ENCODE results near the gene DLG1.
A peak's percentile ranks its signal among the peaks of the same experiment; 100 is the strongest.

DLG1 gene

DNA sequence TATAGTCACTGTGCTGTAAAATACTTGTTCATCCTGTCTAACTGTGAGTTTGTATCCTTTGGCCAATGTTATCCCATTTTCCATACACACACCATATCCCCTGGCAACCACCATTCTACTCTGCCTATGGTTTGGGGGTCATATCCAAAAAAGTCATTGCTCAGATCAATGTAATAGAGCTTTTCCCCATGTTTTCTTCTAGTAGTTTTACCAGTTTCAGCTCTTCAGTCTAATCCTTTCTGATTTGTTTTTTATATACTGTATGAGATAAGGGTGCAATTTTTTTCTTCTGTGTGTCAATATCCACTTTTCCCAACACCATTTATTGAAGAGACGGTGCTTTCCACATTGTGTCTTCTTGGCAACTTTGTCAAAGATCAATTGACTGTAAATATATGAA is 14.0 kb upstream of the DLG1 start:
- no peak for DNase-seq

GRCh38 chr3:197311591-197311990 is 13.2 kb upstream of the DLG1 start:
- DNase-seq, result no peak

- no peak for DNase-seq
Measured at GRCh38 chr3:197309528-197310361, 11.3 kb upstream of the DLG1 start.

- DNase-seq, result no peak
Measured at GRCh38 chr3:197308591-197308990, 10.2 kb upstream of the DLG1 start.

DNA sequence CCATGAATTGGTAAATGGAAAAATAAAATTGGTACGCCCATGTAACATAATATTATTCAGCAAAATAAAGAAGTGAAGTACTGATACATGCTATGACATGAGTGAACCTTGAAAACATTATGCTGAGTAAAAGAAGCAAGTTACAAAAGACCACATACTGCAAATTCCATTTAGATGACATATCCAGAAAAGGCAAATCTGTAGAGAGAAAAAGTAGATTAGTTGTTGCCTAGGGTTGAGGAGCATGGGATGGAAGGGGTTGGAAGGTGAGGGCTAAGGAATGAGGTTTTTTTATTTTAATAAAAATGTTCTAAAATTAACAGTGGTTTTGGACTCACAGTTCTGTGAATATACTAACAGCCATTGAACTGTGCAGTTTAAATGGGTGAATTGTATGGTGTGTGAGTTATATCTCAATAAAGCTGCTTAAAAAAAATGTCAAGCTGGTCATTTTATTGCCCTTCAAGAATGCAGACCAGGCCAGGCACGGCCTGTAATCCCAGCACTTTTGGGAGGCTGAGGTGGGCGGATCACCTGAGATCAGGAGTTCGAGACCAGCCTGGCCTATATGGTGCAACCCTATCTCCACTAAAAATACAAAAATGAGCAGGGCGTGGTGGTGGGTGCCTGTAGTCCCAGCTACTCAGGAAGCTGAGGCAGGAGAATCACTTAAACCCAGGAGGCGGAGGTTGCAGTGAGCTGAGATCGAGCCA is 8.1 kb upstream of the DLG1 start:
- no peak for DNase-seq

- no peak for DNase-seq
Measured at GRCh38 chr3:197305854-197306253, 7.4 kb upstream of the DLG1 start.

DNA sequence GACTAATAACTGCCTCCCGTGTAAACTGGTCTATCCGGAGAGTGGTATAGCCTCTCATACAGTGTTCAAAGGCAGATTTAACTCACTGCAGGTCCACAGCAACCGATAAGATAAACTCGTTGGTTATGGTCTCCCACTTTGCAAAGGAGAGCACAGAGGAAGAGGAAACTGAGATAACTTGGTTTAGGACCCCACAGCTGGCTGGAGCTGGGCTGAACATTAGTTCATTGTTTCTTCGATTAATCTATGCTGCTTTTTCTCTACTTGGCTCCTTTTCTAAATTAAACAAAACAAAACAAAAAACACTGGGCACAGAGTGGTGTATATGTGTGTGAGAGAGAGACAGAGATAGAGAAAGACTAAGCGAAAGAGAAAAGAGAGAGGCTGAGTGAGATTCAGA is 5.0 kb upstream of the DLG1 start:
- DNase-seq, result no peak

DNA sequence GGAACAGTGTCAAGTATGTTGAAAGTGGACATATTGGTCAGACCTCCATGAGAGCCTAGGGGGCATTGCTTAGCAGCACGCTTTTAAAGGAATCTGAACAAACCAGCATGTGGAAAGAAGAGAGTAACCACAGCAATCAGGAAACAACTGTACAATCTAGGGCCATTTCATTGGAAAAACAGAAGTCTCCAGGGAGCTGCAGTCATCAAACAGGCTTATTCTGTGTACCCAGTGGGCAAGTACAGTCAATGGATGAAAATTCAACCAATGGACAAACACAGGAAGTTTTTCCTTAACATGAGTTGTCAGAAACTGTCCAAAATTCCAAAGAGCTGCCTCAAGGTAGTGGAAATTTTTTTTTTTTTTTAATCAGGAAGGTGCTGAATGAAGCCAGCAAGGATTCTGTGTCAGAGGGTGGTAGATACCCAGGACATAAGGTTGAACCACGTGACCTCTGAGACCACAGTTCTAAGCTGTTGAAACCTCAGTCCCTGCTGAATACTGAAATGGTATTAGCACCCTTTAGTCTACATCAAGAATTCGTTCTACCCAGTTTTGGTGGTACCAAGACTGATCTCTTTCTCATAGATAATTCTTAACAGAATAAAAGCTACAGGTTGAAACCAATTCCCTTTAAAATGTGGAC is 4.4 kb upstream of the DLG1 start:
- no peak for DNase-seq

DNA sequence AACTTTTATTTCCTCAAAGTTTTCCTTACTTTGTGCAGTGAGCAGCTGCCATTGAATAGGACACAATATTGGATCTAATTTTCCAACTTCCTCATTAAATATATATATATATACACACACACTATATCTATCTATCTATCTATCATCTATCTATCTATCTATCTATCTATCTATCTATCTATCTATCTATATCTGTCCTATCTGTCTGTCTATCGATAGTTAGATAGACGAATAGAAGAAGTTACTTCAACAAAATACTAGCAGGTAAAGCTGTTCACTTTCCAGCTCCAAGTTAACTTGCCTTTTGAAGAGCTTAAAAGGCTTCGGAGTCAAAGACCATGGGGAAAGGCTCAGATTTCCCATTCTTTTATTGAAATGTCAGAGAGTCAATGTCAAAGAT is 3.6 kb upstream of the DLG1 start:
- DNase-seq, result no peak

DNA sequence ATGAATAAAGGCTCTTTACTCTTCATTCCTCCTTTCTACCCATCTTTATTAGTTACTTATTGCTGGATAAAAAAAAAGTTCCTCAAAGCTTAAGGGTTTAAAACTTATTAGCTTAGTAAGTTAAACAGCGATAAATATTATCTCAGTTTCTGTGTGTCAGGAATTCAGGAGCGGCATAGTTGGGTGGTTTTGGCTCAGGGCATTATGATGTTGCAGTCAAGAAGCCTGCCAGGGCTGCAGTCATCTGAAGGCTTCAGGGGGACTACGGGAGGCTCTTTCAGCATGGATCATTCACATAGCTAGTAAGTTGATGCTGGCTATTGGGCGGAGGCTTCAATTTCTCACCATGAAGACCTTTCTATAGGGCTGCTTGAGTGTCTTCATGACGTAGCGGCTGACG is 1.9 kb upstream of the DLG1 start:
- no peak for DNase-seq

GRCh38 chr3:197298945-197299854 is 788 bp upstream of the DLG1 start:
- peak; percentile 54 for DNase-seq

- DNase-seq, result peak; percentile 93
Measured at GRCh38 chr3:197297476-197298340, 704 bp downstream of the DLG1 start.

- no peak for DNase-seq
Measured at GRCh38 chr3:197297002-197297401, 1.4 kb downstream of the DLG1 start.

- DNase-seq, result no peak
Measured at GRCh38 chr3:197296545-197296944, 1.9 kb downstream of the DLG1 start.

DNA sequence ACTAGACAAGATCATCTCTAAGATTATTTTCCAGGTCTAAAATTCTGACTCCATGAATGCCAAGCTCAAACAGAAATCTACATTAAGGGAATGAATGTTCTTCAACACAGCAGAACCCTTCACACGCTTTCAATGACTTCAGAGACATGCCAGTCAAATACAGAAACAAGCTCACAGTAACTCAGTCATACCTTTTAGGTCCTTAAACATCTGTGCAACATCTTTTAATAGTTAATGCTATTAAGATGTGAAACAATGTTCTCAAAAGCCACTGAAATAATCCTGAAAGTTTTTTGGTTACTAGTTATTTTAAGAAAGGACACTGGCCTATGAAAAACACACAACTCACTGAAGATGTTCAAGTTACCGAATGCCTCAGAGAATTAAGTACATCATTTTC is 2.5 kb downstream of the DLG1 start:
- DNase-seq, result no peak

DNA sequence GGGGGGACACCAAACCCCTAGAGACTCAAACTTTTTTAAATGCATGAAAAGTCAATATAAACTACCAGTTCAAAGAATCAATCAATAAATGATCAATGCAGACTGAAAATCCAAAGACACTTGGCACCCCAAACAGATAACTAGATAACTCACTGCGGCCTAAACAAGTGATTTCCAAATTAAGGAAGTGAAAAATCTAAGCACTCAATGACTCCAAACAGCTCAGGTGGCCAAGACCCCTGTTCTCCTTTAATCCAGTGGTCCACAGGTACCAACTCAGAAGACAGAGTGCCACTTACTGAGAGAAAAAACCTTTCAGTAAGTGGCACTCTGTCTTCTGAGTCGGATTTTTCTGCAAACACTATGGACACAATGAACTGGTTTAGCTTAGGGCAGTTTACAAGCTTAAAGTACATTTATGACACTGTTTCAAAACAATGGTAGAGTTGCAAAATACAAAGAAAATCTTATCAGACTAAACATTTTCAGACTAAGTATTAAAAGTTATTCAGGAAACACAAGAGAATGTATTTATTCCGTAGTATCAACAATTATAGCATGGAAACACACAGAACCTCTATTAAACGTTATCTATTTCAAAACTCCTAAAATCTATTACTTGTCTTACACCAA is 4.7 kb downstream of the DLG1 start:
- DNase-seq, result no peak

DNA sequence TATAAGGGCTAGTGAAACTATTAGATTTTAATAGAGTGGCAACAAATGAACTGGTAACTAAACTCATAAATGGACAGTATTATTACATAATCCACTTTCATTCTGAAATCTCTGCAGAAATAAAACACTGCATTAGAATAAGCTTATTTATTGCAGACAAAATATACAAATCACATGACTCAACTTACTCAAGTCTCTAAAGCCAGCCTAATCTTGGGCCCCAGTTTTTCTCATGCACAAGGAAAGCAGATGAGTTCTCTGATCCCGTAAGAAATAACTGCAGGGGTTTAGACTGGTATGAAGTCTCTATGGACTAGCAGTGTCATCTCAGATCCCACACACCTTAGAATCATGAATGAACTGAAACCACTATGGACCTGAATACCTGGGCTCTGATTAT is 5.8 kb downstream of the DLG1 start:
- DNase-seq, result no peak

DNA sequence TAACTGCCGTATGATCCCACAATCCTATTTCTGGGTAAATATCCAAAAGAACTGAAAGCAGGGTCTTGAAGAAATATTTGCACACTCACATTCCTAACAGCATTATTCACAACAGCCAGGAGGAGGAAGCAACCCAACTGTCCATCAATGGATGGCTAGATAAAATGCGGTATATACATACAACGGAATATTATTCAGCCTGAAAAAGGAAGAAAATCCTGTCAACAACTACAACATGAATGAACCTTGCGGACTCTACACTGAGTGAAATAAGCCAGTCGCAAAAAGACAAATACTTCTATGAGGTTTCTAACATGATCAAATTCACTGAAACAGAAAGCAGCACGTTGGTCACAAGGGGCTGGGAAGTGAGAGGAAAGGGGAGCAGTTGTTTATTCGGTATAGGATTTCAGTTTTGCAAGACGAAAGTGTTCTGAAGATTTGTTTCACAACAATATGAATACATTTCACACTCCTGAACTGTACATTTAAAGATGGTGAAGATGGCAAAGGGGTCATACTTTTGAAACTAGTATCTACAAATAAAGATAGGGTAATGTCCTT is 6.2 kb downstream of the DLG1 start:
- no peak for DNase-seq

- no peak for DNase-seq
Measured at GRCh38 chr3:197289726-197290125, 8.7 kb downstream of the DLG1 start.

DNA sequence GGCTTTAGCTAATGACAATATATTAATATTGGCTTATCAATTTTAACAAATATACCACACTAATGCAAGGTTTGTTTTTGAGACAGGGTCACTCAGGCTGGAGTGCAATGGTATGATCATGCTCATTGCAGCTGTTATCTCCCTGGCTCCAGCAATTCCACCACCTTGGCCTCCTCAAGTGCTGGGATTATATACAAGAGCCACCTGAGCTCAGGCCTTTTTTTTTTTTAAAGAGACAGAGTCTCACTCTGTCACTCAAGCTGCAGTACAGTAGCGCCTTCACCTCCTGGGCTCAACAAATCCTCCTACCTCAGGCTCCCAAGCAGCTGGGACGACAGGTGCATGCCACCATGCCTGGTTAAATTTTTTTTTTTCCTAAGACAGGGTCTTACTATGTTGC is 11.7 kb downstream of the DLG1 start:
- DNase-seq, result no peak

GRCh38 chr3:197285557-197285956 is 12.9 kb downstream of the DLG1 start:
- no peak for DNase-seq

Measured in right forelimb (tissue), 1 donor.